ACC112 (cell line): ENCODE data around the gene EXOC3L1.

Experiments
- H2AFZ ChIP-seq: fragments of 200-600 bp; sonication (generic); one replicate; pipeline ENCODE4 v1.6.0; 2017; ENCODE audit warnings: antibody characterized with exemption, low read length; ENCODE audit not compliant: unreplicated experiment
- H3K27ac ChIP-seq: fragments of 200-600 bp; sonication (generic); 2 replicates; pipeline ENCODE4 v1.5.1; 2014; ENCODE audit warnings: low read depth, mild to moderate bottlenecking, antibody characterized with exemption, low read length, moderate library complexity
- H3K27me3 ChIP-seq: fragments of 200-600 bp; sonication (generic); 2 replicates; pipeline ENCODE4 v1.6.1; 2014; ENCODE audit warnings: mild to moderate bottlenecking, antibody characterized with exemption, low read length, moderate library complexity, mixed read lengths; ENCODE audit not compliant: insufficient read depth
- H3K36me3 ChIP-seq: fragments of 200-600 bp; sonication (generic); 2 replicates; pipeline ENCODE4 v1.6.1; 2016; ENCODE audit warnings: mild to moderate bottlenecking, antibody characterized with exemption, low read length, moderate library complexity, mixed read lengths; ENCODE audit not compliant: insufficient read depth
- H3K4me1 ChIP-seq: fragments of 200-600 bp; sonication (generic); one replicate; pipeline ENCODE4 v1.6.1; 2016; ENCODE audit warnings: low read length, mixed read lengths; ENCODE audit not compliant: insufficient read depth, unreplicated experiment, control insufficient read depth
- H3K4me3 ChIP-seq: fragments of 200-600 bp; sonication (generic); 2 replicates; pipeline ENCODE4 v1.5.1; 2014; ENCODE audit warnings: mild to moderate bottlenecking, low read depth, low read length
- H3K79me2 ChIP-seq: fragments of 200-600 bp; sonication (generic); one replicate; pipeline ENCODE4 v1.6.0; 2016; ENCODE audit warnings: low read length; ENCODE audit not compliant: control insufficient read depth, unreplicated experiment, insufficient read depth

Gene EXOC3L1

DNA sequence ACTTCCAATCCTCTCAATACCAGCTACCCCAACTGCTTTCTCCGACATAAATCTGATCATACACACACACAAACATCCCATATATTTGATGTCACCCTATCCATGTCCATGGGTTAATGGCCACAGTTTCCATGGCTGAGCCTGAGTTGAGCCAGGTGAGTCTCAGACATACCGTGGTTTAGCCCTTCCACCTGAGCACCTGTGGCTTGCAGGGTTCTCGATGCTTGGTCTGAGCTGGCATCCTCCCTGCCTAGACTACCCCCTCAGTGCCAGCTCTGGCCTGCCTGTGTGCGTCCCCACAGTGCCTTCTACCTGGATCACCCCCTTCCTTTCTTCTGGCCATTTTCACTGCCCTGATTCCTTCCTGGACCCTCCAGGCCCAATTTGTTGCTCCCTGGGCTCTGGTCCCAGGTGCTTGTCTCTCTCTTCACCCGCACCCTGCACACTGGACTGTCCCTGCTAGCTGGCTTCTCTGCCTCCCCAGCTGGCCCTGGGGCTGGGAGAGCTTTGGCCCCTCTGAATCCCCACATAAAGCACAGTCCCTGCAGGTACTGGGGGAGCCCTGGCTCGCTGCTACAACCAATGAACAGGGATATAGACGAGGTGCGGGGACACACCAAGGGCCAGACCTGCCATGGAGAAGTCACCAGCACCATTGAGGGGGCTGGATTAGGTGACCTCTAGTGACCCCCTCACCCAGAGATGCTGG, 16.3 kb upstream of the EXOC3L1 start:
- Histone ChIP-seq H3K4me1 (peaks cover 25% of the 10 kb centered on the region), H2AFZ (no peak overlapping the region), H3K79me2 (no peaks in the 10 kb centered on the region), H3K36me3 (no peaks in the 10 kb centered on the region), H3K4me3 (no peak overlapping the region), H3K27ac (no peak overlapping the region), H3K27me3 (no peaks in the 10 kb centered on the region)

DNA sequence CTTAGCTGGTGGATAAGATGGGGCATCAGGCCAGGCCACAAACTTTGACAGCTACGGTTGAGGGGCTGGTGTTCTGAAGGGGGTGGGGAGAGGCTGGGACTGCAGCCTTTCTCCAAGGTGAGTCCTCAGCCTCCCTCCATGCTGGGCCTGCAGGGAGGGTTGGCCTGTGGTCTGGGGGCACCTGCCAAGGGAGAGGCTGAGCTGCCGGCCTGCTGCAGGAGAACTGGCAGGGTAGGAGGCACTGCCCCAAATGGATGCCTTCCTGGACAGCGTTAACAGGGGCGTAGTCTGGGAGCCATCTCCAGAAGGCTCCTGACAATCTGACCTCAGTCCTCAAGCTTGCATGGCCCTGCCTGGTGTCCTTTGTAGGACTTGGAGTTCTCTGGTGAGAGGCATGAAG, 14.1 kb upstream of the EXOC3L1 start:
- Histone ChIP-seq H3K36me3 (peaks cover 2% of the 10 kb centered on the region; the same call in 1 of the 2 replicates), H3K27me3 (no peaks in the 10 kb centered on the region), H3K27ac (no peak overlapping the region), H3K4me3 (no peak overlapping the region), H2AFZ (no peak overlapping the region), H3K79me2 (no peaks in the 10 kb centered on the region), H3K4me1 (peaks cover 25% of the 10 kb centered on the region)

DNA sequence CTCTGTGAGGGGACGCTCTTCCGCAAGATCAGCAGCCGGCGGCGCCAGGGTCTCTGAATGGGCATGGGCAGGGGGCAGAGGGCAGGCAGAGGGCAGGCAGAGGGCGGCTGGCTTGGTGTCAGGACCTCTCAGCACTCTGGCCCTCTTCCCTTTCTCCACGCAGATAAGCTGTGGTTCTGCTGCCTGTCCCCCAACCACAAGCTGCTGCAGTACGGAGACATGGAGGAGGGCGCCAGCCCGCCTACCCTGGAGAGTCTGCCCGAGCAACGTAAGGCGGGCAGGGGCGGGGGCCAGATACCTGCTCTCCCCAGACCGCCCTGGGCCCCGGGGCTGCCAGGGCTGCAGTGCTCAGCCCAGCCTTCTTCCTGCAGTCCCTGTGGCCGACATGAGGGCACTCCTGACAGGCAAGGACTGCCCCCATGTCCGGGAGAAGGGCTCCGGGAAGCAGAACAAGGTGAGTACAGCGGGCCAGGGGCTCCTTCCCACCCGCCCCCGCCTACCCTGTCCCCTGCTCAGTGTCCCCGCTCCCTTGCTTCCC, 13.1 kb upstream of the EXOC3L1 start:
- Histone ChIP-seq H3K79me2 (no peaks in the 10 kb centered on the region), H2AFZ (no peak overlapping the region), H3K4me1 (peaks cover 19% of the 10 kb centered on the region), H3K4me3 (no peak overlapping the region), H3K27ac (no peak overlapping the region), H3K36me3 (peaks cover 3% of the 10 kb centered on the region; the same call in 1 of the 2 replicates), H3K27me3 (no peaks in the 10 kb centered on the region)

DNA sequence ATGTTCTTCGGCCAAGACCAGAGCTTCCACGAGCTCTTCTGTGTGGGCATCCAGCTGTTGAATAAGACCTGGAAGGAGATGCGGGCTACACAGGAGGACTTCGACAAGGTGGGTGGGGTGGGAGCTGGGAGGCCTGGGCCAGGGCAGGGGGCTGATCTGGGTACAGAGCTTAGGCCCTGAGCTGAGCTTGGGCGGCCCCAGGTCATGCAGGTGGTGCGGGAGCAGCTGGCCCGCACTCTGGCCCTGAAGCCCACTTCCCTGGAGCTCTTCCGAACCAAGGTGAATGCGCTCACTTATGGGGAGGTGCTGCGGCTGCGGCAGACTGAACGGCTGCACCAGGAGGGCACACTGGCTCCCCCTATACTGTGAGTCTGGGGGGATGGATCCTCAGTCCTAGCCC, 12.5 kb upstream of the EXOC3L1 start:
- Histone ChIP-seq H3K27me3 (no peaks in the 10 kb centered on the region), H3K79me2 (no peaks in the 10 kb centered on the region), H3K4me1 (peaks cover 13% of the 10 kb centered on the region), H2AFZ (no peak overlapping the region), H3K36me3 (peaks cover 7% of the 10 kb centered on the region; the same call in 1 of the 2 replicates), H3K27ac (no peak overlapping the region), H3K4me3 (no peak overlapping the region)

DNA sequence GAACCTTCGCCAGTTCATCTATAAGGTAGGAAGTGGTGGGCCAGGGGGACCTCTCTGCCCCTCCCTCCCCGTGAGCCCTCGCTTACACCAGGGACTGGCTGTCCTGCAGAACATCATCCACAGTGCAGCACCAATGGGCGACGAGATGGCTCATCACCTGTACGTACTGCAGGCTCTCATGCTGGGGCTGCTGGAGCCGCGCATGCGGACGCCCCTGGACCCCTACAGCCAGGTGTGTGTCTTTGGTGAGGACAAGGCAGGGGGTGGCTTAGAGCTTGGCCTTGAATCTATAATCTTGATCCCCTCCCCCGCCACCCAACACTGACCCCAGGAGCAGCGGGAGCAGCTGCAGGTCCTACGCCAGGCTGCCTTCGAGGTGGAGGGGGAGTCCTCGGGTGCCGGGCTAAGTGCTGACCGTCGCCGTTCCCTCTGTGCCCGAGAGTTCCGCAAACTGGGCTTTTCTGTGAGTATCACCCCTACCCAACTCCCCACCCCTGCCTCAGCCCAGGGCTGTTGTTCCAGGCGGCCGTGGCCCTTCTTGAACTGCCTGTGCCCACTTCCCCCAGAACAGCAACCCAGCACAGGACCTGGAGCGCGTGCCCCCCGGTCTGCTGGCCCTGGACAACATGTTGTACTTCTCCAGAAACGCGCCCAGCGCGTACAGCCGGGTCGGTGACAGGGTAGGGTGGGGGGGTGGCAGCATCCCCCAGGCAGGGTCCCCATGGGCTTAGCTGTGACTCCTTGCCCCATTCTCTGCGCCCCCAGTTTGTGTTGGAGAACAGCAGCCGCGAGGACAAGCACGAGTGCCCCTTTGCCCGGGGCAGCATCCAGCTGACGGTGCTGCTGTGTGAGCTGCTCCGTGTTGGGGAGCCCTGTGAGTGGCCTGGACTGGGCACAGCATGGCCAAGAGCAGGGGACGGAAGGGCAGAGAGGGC, 11.7 kb upstream of the EXOC3L1 start:
- Histone ChIP-seq H3K27me3 (no peaks in the 10 kb centered on the region), H3K27ac (no peak overlapping the region), H3K79me2 (no peaks in the 10 kb centered on the region), H2AFZ (no peak overlapping the region), H3K4me1 (peaks cover 5% of the 10 kb centered on the region), H3K4me3 (no peak overlapping the region), H3K36me3 (peaks cover 7% of the 10 kb centered on the region; the same call in 1 of the 2 replicates)

DNA sequence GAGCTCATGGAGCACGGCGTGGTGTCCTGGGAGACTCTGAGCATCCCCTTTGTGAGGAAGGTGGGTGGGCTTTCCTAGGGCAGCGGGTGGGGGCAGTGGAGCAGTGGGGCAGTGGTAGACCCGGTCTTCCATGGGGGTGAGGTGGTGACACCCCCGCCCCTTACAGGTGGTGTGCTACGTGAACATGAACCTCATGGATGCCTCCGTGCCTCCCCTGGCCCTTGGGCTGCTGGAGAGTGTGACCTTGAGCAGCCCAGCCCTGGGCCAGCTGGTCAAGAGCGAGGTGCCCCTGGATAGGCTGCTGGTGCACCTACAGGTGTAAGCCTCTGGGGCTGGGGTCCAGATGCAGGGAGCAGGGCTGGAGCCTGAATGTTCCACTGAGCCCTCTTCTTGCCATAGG, 10.6 kb upstream of the EXOC3L1 start:
- Histone ChIP-seq H3K27me3 (no peaks in the 10 kb centered on the region), H3K4me1 (no peaks in the 10 kb centered on the region), H3K27ac (no peak overlapping the region), H2AFZ (no peak overlapping the region), H3K79me2 (peaks cover 7% of the 10 kb centered on the region), H3K4me3 (no peak overlapping the region), H3K36me3 (peaks cover 15% of the 10 kb centered on the region; the same call in 1 of the 2 replicates)

DNA sequence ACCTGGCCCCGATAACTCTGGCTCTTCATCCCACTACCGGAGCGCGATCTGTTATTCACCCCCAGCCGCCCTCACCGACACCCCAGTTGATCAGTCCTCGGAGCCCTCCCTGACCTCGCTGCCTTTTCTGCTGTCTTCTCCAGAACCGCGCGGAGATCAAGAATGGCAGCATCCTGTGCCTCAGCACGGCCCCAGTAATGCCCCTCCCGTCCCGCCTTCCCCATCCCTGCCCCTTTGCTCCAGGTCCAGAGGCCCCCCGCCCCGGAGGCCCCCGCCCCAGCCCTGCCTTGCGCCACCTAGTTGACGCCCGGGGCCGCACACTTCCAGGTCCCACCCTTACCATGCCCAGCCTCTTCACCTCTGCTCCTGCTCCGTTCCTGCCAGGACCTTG, 9.9 kb upstream of the EXOC3L1 start:
- Histone ChIP-seq H3K4me3 (no peak overlapping the region), H3K79me2 (peaks cover 9% of the 10 kb centered on the region), H3K36me3 (peaks cover 17% of the 10 kb centered on the region; the same call in 1 of the 2 replicates), H2AFZ (no peak overlapping the region), H3K4me1 (no peaks in the 10 kb centered on the region), H3K27me3 (no peaks in the 10 kb centered on the region), H3K27ac (no peak overlapping the region)

DNA sequence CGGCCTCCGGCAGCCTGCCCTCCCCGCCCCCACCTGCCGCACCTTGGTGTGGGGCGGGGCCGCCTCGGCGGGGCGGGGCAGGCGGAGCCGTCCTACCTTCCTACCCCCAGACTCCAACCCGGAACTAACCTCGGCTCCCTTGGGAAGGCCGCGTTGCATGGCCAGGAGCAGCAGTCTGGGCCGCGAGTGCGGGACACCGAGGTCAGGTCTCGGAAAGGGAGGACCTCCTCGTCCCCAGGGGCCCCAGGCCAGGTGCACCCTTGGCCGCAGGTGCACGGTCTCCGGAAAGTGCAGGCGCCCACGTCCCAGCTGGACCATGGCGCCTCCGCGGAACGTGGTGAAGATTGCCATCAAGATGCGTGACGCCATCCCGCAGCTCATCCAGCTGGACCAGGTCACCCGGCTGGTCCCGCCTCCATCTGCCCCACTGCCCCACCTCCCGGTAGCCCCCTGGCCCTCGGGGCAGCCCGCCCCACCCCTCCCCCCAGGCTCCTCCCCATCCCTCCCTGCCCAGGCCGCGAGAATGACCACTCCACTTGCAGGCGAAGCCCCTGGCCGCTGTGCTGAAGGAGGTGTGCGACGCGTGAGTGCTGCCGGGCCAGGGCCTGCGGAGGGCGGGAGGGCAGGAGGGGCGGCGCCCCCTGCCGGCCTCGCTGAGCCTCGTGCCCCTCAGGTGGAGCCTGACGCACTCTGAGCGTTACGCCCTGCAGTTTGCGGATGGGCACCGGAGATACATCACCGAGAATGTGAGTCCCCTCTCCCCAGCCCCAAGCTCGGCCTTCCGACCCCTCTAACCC, 9.3 kb upstream of the EXOC3L1 start, which contains the start of gene ELMO3:
ELMO3 (plus strand) TSS at position 121 of the 797 bp plus-strand sequence; CDS start at position 317, 196 bp downstream.
- H3K4me3 ChIP-seq, result no peak within 1 kb of the TSS
- H3K27me3 ChIP-seq, result no peaks in the 10 kb centered on the region
- H3K4me1 ChIP-seq, result peaks cover 2% of the 10 kb centered on the region
- H3K36me3 ChIP-seq, result peaks cover 22% of the 10 kb centered on the region; the same call in 1 of the 2 replicates
- H3K79me2 ChIP-seq, result peaks cover 14% of the 10 kb centered on the region
- no peak within 1 kb of the TSS for H3K27ac ChIP-seq
- no peak within 1 kb of the TSS for H2AFZ ChIP-seq

DNA sequence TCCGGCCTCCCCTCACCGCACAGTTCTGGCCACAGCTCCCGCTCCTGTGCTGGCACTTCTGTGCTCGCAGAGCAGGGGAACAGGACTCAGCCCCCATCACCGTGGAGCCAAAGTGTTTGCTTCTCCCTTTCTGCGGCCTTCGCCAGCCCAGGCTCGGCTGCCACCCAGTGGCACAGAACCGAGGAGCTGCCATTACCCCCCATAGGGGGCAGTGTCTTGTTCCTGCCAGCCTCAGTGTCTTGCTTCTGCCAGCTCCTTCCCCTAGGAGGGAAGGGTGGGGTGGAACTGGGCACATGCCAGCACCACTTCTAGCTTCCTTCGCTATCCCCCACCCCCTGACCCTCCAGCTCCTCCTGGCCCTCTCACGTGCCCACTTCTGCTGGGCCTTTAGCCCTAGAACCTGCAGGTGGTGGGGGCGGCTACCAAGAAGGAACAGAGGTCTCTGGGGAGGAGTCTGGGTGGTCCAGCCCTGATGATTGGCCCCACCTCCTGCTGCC, 8.3 kb upstream of the EXOC3L1 start:
- Histone ChIP-seq H3K36me3 (peaks cover 26% of the 10 kb centered on the region; the same call in 1 of the 2 replicates), H3K4me3 (no peak overlapping the region), H3K27ac (no peak overlapping the region), H3K4me1 (peaks cover 11% of the 10 kb centered on the region), H3K27me3 (no peaks in the 10 kb centered on the region), H3K79me2 (peaks cover 23% of the 10 kb centered on the region), H2AFZ (no peak overlapping the region)

DNA sequence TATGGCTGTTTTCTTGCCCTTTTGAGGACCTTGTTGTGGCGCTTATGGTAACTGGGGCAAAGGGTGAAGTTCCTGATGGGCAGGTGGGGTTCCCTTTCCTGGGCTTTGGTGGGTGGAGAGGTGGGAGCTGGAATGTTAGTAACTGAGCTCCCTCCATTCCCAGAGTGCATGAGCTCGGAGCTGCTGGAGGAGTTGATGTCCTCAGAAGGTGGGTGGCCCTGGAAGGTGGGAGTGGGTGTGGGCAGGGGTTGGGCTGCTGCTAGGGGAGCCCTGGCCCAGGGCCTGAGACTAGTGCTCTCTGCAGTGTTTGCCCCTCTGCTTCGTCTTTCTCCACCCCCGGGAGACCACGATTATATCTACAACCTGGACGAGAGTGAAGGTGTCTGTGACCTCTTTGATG, 7.8 kb upstream of the EXOC3L1 start:
- Histone ChIP-seq H3K79me2 (peaks cover 29% of the 10 kb centered on the region), H3K4me3 (no peak overlapping the region), H2AFZ (no peak overlapping the region), H3K27ac (no peak overlapping the region), H3K36me3 (peaks cover 26% of the 10 kb centered on the region; the same call in 1 of the 2 replicates), H3K4me1 (peaks cover 16% of the 10 kb centered on the region), H3K27me3 (no peaks in the 10 kb centered on the region)
